GM18870 (cell line): ENCODE results near the gene SYTL3.

Experiments used
- ATAC-seq: cut with Tn5 transposase; IDR thresholded peaks from one replicate; pipeline ENCODE4 v1.9.1; 2021; ENCODE audit warnings: moderate library complexity; ENCODE audit not compliant: unreplicated experiment

SYTL3 gene

DNA sequence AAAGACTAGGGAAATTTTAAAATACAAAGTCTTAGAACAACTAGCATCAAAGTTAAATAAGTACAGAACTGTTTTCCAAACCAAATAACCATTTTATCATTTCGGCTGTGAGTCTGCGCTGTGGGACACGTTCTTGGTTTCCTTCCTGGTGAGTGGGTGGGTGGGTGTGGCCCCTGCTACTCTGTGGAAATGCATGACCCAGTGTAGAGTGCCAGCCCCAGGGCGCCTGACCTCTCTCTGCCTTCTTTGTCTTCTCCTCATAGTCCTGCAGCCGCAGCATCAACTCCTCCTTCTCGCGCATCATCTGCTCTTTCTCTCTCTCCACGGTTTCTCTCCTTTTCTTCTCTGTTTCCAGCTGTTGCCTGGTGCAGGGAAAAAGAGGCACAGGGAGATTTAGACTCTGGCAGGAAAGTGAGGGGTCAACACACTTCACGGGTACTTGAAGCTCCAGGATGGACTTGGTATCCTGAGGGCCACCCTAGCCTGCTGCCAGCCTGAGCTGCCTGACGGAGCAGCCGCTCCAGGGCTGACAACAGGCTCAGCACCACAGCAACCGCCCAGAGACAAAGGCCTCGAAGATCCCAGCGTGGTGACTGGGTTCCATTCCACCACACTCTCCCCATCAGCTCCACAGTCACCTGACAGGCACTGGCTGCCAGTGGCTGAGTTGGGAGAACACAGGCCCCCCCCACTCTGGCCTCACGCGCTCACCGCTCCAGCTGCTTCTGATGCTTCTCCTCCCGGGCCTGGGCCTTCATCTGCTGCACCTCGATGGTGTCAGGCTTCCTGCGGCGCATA, 120.9 kb downstream of the SYTL3 start:
- no peak for ATAC-seq

DNA sequence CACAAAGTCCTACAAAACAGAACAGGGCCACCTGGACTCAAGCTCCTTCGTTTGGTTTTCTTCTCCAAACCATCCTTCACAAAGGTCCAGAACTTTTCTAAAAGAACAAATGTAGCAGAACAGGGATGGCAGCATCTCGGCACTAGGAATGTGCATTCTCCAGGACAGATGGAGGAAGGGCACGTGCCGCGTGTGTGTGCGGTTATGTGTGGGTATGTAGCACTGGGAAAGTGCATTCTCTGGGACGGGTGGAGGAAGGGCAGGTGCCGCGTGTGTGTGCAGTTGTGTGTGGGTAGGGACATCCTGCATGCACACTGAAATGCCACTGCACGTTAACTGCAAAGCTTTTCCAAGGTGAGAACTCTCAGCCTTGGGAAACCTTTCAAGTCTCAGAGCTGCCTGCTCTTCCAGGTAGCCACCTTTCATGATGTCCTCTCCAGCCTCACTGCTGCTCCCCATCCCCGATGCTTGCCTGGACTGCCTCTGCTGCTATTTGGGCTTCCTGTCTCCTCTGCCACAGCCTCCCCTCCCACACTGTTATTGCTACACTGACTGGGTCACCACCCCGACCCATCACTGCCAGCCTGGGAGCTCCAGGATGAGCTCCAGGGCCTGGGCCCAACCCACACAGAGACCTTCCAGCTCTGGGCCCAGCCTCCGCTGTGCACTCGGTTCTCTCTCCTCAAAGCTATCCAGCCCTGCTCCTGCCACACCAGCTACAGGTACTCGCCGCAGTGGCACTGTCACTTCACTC, 121.7 kb downstream of the SYTL3 start:
- ATAC-seq, result no peak

DNA sequence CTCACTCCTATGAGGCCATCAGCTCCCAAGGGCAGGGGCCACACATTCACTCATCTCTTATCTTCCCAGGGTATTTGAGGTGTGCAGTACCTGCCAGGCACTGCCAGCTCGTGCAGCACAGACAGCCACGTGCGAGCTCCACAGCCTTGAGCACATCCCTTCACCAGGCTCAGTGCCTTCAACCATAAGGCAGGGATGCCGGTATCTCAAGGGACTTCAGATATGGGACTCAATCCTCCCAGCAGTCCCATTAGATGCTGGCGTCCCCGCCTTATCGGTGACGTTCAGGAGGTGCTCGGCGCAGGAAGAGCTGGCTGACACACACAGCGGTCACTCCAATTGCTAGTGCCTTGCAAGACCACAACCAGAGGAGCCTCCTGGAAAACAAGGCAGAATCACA, 122.3 kb downstream of the SYTL3 start:
- no peak for ATAC-seq

DNA sequence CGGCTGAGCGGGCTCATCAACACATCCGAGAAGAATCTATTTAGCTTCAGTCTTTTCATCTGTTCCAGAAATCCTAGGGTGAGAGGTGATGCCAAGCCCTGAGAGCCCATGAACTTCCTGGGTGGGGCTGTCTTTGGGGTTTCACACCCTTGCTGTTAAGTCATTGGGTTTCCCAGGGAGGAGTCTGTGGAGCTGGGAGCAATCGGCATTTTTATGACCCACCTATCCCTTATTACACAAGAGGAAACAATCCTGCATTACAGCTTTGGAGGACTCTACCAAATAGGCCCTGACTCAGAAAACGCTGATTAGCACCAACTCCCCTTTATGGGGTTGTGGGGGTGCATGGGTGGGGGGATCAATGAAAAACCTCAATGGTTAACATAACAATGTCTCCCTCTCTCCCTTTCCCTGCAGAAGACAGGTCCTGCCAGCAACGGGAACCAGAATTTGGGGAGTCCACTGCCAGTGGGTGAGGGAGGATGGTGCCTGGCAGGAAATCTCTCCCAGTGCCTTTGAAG, 123.1 kb downstream of the SYTL3 start:
- ATAC-seq, result no peak

DNA sequence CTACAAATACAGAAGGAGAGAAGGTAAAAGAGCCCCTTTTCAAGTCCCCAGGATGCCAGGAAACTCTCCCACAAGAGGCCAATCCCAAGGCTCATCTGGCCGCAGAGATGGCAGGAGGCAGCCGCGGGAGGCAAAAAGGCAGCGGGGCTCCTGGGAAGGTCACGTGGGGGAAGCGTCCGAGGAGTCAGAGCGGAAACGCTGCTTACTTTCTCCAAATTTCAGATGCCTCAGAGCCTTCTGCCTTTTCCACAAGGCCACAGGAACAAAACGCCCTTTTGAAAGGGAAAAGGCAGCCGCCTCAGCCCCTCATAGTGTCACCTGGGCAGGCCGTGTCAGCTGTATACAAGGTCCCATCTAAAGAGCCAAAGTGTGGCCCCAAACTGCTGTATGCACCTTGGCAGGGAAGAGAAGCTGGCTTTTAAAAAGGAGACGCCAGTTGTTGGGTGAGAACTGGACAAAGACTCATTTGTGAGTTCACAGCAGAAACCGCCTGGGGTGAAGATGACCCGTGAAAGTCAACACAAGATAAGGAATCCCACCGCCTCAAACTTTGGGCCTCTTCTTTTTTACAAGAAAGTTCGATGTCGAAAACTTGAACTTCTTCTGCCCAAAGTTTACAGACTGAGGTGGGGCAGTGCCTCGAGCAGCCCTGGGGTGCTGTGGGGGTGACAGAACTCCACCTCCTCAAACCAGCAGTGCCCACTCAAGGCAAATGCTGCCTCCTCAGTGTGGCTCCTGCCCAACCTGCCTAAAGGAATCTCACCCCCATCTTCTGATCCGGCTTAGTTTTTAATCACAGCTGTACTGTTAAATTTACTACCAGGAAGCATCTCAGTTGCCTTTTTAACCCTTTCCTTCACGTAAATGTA, 124.0 kb downstream of the SYTL3 start:
- no peak for ATAC-seq

DNA sequence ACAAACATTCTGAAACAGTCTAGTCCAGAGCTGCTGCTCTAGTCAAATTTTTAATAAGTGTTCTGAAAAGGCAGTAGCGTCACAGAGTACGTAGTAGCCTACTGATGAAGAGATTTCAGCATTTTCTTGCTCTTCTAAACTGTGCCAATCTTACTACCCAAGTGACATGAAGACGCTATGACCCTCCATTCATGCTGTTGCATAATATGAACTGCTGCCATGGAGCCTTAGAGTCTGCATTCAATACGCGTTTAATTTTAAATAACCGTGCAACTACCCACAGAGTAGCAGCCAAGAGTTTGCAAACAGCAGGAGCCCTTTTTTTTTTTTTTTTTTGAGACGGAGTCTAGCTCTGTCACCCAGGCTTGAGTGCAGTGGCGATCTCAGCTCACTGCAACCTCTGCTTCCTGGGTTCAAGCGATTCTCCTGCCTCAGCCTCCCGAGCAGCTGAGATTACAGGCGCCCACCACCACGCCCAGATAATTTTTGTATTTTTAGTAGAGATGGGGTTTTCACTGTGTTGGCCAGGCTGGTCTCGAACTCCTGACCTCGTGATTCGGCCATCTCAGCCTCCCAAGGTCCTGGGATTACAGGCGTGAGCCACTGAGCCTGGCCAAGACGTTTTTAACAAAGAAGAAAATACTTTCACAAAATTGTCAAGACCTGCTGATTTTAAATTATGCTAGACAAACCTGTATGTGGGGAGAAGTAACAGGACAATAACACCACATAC, 125.0 kb downstream of the SYTL3 start:
- no peak for ATAC-seq

DNA sequence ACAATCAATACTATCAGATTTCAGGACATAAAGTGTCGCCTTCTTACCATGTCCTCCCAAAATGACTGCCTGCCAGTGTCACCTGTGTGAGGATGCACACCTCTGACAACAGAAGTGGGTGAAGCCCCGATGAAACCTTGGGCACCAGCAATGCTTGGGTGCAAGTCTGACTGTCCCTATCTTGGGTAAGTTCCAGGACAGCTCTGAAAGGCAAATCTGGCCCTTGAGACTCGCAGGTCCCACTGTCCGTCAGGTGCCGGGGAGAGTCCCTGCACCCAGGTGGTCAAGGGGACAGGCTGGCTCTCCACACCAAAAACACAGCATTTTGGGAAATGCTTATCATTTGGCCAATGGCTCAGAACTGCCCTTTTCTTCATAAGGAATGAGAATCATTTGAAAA, 126.0 kb downstream of the SYTL3 start:
- no peak for ATAC-seq

DNA sequence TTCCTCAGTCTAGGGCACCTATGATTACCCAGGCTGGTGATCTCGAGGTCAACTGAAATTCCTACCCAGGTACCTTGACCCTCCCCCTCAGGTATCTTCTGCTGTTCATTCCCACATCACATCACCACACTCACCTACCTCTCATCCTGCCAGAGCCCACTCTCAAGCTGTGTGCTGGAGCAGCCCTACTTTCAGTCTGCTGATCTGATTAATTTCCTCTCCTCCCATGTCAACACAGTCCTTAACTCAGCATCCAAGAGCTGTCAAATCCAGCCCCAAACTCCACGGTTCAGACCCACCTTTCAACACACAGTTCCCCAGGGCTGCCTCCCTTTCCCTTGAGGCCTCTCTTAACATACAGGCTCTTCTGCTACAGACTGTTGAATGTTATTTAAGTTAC, 126.9 kb downstream of the SYTL3 start:
- ATAC-seq, result no peak

DNA sequence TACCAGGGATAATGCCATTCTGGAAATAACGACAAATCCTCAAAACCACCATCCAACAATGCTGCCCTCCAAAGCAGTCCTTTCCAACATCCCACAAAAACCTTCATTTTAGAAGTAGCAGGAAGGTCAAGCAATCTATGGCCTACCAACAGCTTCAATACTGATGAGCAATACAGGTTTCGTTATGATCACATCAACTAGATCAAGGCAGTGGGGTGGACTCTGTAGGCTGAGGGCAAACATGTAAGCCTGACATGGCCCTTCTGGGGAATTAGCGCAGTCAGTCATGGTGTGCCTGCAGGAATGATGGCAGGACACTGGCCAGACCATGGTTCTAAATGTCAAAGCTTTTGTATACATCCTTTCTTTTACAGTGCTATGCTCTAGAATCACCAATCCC, 127.7 kb downstream of the SYTL3 start:
- no peak for ATAC-seq

DNA sequence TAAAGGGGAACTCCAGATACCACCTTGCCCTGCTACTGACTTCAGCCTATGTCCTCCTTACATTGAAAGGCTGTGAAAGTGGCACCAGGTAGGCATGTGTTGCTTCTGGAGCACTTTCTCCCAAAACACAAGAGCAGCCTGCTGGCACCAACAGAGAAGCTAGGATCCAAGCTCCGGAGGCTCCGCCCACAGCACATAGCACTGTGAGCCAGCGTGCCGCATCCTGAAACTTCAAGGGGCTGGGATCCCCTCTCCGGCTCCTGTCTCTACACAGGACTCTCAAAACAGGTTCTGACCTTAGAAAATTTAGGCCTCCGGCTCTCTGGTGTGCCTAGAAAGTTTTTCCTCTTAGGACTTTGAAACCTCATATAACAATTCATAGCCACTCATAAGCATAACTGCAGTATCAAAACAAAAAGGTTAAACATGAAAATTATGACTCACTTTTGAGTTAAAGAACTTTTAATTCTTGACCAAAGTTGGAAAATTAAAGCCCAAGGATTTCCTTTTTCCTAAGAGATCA, 128.2 kb downstream of the SYTL3 start:
- ATAC-seq, result no peak

DNA sequence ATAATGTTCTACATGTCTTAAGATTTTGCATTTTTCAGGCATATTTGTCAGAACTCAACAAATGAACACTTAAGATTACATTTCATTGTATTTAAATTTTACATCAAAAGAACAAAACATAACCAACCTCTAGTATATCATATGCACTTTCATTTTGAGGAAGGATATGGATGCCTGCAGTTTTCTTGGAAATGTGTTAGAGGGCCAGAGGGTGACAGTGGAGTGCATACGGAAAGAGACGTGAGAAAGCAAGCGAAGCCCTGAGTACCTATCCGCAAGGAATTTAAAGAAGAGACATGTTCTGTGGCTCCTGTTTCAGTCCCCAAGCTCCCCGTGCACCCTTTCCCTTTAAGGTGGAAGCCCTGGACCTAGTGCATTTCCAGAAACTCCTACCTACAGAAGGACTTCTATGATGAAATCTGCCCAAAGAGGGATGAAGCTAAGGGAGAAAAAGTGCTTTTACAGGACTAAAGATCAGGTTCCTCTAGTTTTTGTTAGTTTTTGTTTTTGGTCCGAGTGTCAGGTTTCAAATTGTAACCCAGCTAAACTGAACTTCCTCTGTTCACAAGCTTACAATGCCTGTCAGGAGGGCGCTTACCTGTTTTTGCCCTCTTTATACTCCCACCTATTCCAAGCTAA, 130.5 kb downstream of the SYTL3 start:
- no peak for ATAC-seq

DNA sequence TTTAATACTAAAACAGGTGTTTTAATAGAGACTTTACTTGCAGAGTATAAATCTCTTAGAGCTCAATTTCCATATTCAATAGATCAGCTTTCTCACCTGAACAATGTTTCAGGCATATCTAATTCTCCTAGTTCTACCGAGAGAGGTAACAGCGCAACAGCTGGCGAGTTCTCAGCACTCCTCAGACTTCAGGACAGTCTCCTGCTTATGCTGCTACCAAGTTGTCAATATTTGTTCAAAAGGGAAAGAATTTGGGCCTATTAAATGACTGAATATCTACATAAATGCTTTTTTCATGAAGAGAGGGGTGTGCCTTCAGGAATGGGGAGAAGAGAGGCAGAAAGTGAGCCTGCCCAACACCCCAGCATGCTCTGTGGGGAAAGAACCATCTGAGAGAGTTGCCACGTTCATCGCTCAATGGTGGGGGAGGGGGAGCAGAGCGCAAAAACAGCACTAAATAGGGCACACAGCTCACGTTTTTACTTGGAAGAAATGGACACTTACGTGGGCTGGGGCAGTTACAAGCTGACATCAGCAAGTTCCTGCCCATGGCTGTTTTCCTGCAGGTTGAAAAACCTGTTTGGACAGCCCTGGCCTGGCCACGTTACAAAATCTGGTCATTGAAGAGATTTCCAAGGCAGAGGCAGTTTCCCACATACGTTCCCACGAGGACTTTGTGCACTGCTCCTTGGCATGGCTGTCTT, 131.3 kb downstream of the SYTL3 start:
- no peak for ATAC-seq

DNA sequence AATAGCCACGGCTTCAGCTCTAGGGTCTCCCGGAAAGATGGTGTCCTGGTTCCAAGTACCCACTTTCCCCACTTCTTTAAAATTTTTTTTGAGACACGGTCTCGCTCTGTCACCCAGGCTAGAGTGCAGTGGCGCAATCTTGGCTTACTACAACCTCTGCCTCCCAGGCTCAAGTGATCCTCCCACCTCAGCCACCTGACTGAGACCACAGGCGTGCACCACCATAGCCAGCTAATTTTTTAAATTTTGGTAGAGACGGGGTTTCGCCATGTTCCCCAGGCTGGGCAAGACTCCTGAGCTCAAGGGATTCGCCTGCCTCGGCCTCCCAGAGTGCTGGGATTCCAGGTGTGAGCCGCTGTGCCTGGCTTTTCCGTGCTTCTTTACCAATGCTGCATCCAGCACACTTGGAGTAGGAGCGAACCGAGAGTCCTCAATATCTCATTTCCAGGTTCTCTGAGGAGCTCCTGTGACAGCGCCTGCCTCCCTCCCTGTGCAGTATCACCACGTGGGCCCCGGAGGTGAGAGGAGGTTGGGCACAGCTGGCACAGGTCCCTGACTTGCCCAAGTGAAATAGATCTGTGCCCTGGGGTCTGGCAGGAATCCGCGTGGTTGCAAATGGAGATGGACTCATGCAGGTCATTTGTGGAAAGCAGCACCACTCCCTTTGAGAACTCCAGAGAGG, 132.0 kb downstream of the SYTL3 start:
- no peak for ATAC-seq

DNA sequence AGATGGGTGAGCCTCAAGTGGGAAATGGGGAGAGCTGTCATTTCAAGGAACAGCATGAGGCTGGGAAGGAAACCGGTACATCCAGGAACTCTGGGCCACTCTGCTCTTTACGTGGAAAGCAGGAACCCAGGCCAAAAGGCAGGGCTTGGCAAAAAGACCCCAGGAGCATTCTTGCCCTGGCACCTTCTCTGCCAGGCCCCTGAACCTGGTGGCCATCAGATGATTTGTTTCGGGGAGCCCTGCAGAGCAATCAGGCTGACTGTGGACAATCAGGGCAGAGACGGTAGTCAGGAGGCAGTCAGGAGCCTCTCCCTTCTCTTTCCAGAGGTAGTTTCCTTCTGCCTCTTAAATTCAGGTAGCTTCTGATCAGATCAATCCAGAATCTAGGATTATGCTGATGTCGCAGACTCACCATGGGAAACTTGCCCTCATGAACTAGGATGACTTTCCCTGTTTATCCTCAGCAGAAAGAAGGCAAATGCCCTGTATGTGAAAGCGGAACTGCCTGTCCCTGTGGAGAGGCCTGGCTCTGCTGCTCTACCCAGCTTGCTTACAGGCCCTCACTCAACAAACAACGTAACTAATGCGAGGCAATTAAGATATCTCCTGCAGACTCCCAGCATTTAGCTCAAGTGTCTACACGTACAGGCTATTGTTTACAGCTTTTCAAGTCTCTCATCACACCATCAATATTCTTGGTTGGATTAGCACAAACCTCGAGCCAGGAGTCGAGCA, 132.7 kb downstream of the SYTL3 start:
- ATAC-seq, result no peak

DNA sequence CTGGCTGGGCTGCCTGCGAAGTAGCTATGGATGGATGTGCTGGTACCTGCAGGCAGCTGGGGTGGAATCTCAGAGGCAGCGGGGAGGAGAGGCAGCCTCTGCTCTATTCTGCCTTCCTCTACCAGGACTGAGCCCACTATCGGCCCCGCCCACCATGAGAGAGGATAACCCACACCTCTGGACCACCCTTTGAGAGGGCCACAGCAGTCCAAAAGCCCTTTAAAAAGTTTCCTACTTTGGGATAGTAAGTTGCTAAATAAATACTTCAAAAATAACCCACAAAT, 133.3 kb downstream of the SYTL3 start:
- ATAC-seq, result no peak

DNA sequence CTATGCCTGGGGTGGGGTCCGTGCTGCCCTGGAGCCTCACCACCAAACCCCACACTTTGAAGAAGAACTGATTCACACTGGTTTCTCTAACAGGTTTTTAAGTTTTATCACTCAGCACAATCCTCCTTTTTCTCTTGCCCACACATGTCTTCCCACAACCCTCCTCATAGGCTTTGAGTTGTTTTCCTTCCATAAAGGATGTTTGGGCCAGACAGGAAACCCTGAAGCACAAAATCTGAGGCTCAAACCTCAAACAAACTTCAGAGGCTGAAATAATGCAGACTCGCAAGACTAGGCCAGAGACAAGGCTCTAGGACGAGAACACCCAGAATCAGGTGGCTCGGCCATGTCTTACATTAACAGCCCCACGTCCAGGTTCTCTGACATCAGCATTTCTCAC, 134.0 kb downstream of the SYTL3 start:
- no peak for ATAC-seq

DNA sequence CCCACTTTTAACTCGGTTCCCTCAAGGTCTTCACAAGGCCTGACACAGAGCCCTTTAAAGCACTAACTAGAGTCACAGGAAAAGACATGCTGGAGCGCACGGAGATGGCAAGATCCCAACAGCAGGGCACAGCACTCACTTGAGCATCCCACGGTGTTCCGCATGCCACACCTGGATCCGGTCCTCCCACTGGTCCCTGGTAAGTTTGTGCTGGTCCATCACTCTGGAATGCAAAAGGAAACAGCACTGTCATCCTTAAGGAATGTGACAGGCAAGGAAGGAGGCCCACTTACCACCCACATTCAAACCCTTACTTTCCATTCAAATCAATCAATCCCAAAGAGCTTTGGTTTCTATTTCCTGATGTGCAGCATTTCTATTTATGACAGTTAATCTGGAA, 134.7 kb downstream of the SYTL3 start:
- ATAC-seq, result no peak

DNA sequence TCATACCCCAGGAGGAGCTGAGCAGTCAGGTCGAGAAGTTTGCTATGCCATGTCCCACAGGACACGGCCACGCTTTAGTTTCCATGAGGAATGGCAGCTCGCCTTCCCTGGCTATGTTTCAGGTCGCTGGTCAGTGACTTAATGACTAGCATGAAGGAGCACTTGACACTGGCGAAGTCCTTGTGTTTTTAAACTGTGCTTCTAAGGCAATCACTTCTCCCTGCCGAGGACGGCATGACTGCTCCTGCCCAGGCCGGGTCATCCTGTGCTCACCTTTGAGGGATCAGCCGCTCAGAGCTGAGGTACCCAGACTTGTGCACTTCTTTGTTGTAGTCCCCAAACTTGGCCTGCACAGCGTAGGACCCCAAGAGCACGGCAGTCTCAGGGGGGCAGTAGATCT, 135.2 kb downstream of the SYTL3 start:
- no peak for ATAC-seq
